ACC112 (cell line): ENCODE data around the gene CAMSAP1.
"Not testable (repeated sequence)": the region's sequence is repeated elsewhere in the genome, so short reads cannot be mapped to it uniquely, and the experiment has no call there.

Source experiments
- H2AFZ ChIP-seq: fragments of 200-600 bp; sonication (generic); one replicate; pipeline ENCODE4 v1.6.0; 2017; ENCODE audit warnings: antibody characterized with exemption, low read length; ENCODE audit not compliant: unreplicated experiment
- H3K27ac ChIP-seq: fragments of 200-600 bp; sonication (generic); 2 replicates; pipeline ENCODE4 v1.5.1; 2014; ENCODE audit warnings: low read depth, mild to moderate bottlenecking, antibody characterized with exemption, low read length, moderate library complexity
- H3K27me3 ChIP-seq: fragments of 200-600 bp; sonication (generic); 2 replicates; pipeline ENCODE4 v1.6.1; 2014; ENCODE audit warnings: mild to moderate bottlenecking, antibody characterized with exemption, low read length, moderate library complexity, mixed read lengths; ENCODE audit not compliant: insufficient read depth
- H3K36me3 ChIP-seq: fragments of 200-600 bp; sonication (generic); 2 replicates; pipeline ENCODE4 v1.6.1; 2016; ENCODE audit warnings: mild to moderate bottlenecking, antibody characterized with exemption, low read length, moderate library complexity, mixed read lengths; ENCODE audit not compliant: insufficient read depth
- H3K4me1 ChIP-seq: fragments of 200-600 bp; sonication (generic); one replicate; pipeline ENCODE4 v1.6.1; 2016; ENCODE audit warnings: low read length, mixed read lengths; ENCODE audit not compliant: insufficient read depth, unreplicated experiment, control insufficient read depth
- H3K4me3 ChIP-seq: fragments of 200-600 bp; sonication (generic); 2 replicates; pipeline ENCODE4 v1.5.1; 2014; ENCODE audit warnings: mild to moderate bottlenecking, low read depth, low read length
- H3K79me2 ChIP-seq: fragments of 200-600 bp; sonication (generic); one replicate; pipeline ENCODE4 v1.6.0; 2016; ENCODE audit warnings: low read length; ENCODE audit not compliant: control insufficient read depth, unreplicated experiment, insufficient read depth

Gene CAMSAP1

GRCh38 chr9:135907431-135908092, at the start of gene CAMSAP1:
Gene CAMSAP1, minus strand, starts transcription at chr9:135907546. Its CDS starts 387 bp downstream, at chr9:135907159.
- Histone ChIP-seq H3K4me1 (peaks cover 29% of the 10 kb centered on the region), H3K36me3 (peaks cover 30% of the 10 kb centered on the region), H3K4me3 (peak within 1 kb of the TSS; percentile 94), H3K27me3 (no peaks in the 10 kb centered on the region), H3K79me2 (peaks cover 86% of the 10 kb centered on the region), H2AFZ (peak within 1 kb of the TSS; percentile 39), H3K27ac (peak within 1 kb of the TSS; percentile 27; the same call in 1 of the 2 replicates)

DNA sequence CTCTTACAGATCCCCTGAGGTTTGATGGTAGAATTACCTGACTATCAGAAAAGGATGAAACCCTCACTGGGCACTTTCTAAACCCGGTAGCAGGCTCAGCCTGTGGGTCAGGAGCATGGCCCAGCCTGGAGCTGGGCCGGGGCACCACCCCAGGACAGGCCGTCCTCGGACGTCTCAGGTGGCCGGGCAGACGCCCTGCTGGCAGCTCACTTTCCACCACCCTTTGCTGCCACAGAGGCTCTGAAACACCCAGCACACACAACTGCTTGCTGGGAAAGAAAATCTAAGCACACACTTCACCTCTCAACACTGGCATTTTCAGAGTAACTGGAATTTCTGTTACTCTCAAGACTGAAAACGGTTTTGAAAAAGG, 49.4 kb upstream of the CAMSAP1 start:
- Histone ChIP-seq H3K79me2 (peaks cover 48% of the 10 kb centered on the region), H3K4me1 (peaks cover 3% of the 10 kb centered on the region), H3K27me3 (no peaks in the 10 kb centered on the region), H2AFZ (no peak overlapping the region), H3K36me3 (0 out of 2 replicates have a peak, but pooled peaks cover 7% of the 10 kb centered on the region), H3K4me3 (no peak overlapping the region), H3K27ac (no peak overlapping the region)

DNA sequence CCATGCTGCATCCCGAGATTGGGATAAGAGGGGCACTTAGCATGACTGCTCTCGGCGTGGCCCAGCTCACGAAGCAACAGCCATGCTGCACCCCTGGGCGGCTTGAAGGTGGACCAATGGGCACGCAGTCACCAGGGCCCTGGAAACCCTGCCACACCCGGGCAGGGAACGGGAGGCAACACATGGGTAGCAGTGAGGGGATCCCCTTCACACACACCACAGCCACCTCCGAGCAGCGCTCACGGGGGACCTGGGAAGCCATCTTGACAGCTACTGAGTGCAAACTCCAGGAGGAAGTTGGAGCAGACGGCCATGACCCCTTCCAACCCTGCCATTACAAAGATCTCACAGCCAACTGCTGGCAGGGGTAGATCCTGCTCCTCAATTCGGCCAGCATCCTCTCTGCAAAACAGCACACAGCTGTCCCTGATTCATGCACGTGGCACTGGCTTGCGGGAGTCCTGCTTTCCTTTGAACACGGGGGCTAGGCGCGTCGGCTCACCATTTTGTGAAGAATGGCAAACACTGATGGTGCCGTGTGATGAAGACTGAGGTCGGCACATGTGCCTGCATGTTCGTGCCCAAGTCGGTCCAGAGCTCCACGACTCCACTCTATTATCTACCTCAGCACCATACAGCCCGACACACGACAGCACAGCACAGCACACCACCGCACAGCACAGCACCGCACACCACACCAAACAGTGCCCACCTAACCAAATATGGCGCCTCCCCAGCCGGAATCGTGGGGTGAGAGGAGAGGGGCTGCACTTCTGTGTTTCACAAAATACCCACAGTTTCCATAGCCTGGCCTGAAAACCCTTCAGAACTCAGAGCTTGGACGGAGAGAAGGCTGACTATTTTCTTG, 48.8 kb upstream of the CAMSAP1 start:
- peaks cover 48% of the 10 kb centered on the region for H3K79me2 ChIP-seq

GRCh38 chr9:135952664-135953206, 45.4 kb upstream of the CAMSAP1 start:
- no peak overlapping the region for H2AFZ ChIP-seq
- no peaks in the 10 kb centered on the region for H3K27me3 ChIP-seq
- H3K27ac ChIP-seq: no peak overlapping the region
- no peaks in the 10 kb centered on the region for H3K4me1 ChIP-seq
- H3K4me3 ChIP-seq: no peak overlapping the region
- H3K79me2 ChIP-seq: peaks cover 20% of the 10 kb centered on the region
- H3K36me3 ChIP-seq: peaks cover 9% of the 10 kb centered on the region; the same call in 1 of the 2 replicates

More for the DNA sequence above, 48.8 kb upstream of the CAMSAP1 start:
- no peak overlapping the region for H3K27ac ChIP-seq
- H3K4me3 ChIP-seq: no peak overlapping the region
- H2AFZ ChIP-seq: no peak overlapping the region
- H3K27me3 ChIP-seq: no peaks in the 10 kb centered on the region
- H3K36me3 ChIP-seq: 0 out of 2 replicates have a peak, but pooled peaks cover 7% of the 10 kb centered on the region
- peaks cover 3% of the 10 kb centered on the region for H3K4me1 ChIP-seq

GRCh38 chr9:135951889-135952663, 44.7 kb upstream of the CAMSAP1 start:
- H3K4me1 ChIP-seq: no peaks in the 10 kb centered on the region
- H3K27me3 ChIP-seq: no peaks in the 10 kb centered on the region
- H3K4me3 ChIP-seq: no peak overlapping the region
- H3K36me3 ChIP-seq: peaks cover 10% of the 10 kb centered on the region; the same call in 1 of the 2 replicates
- peaks cover 15% of the 10 kb centered on the region for H3K79me2 ChIP-seq
- H3K27ac ChIP-seq: no peak overlapping the region
- H2AFZ ChIP-seq: no peak overlapping the region

DNA sequence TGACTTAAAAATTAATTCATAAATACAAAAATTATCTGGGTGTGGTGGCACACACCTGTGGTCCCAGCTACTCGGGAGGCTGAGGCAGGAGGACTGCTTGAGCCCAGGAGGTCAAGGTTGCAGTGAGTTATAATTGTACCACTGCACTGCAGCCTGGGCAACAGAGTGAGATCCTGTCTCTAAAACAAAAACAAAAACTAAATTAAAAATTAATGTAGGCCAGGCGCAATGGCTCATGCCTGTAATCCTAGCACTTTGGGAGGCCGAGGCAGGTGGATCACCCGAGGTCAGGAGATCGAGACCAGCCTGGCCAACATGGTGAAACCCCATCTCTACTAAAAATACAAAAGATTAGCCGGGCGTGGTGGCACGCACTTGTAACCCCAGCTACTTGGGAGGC, 44.0 kb upstream of the CAMSAP1 start:
- peaks cover 10% of the 10 kb centered on the region; the same call in 1 of the 2 replicates for H3K36me3 ChIP-seq
- not testable (repeated sequence) for H2AFZ ChIP-seq, H3K27ac ChIP-seq, H3K79me2 ChIP-seq, H3K4me1 ChIP-seq, H3K4me3 ChIP-seq, H3K27me3 ChIP-seq

GRCh38 chr9:135950841-135951240, 43.5 kb upstream of the CAMSAP1 start:
- H3K4me1 ChIP-seq, H3K27me3 ChIP-seq, H3K4me3 ChIP-seq, H3K79me2 ChIP-seq, H2AFZ ChIP-seq, H3K27ac ChIP-seq: not testable (repeated sequence)
- H3K36me3 ChIP-seq: peaks cover 13% of the 10 kb centered on the region; the same call in 1 of the 2 replicates

- Histone ChIP-seq H3K27me3 (no peaks in the 10 kb centered on the region), H2AFZ (no peak overlapping the region), H3K36me3 (peaks cover 14% of the 10 kb centered on the region; the same call in 1 of the 2 replicates), H3K4me3 (no peak overlapping the region), H3K27ac (no peak overlapping the region), H3K4me1 (no peaks in the 10 kb centered on the region), H3K79me2 (no peaks in the 10 kb centered on the region)
These were observed 42.9 kb upstream of the CAMSAP1 start for GRCh38 chr9:135950135-135950682.

- H3K36me3 ChIP-seq: peaks cover 14% of the 10 kb centered on the region; the same call in 1 of the 2 replicates
- H3K4me3 ChIP-seq: no peak overlapping the region
- no peaks in the 10 kb centered on the region for H3K27me3 ChIP-seq
- no peak overlapping the region for H2AFZ ChIP-seq
- H3K79me2 ChIP-seq: no peaks in the 10 kb centered on the region
- H3K27ac ChIP-seq: no peak overlapping the region
- H3K4me1 ChIP-seq: no peaks in the 10 kb centered on the region
These were observed 42.3 kb upstream of the CAMSAP1 start for GRCh38 chr9:135949501-135950134.
